ENCODE measurements around the gene CCDC78. TPM values are rescaled to one million over a fixed set of nuclear protein-coding genes. Genes with fewer than 3 reads are reported as not detected.

CCDC78 gene
- 1.2 TPM in 1 of 2 replicates, not detected in the other for total RNA-seq

DNA sequence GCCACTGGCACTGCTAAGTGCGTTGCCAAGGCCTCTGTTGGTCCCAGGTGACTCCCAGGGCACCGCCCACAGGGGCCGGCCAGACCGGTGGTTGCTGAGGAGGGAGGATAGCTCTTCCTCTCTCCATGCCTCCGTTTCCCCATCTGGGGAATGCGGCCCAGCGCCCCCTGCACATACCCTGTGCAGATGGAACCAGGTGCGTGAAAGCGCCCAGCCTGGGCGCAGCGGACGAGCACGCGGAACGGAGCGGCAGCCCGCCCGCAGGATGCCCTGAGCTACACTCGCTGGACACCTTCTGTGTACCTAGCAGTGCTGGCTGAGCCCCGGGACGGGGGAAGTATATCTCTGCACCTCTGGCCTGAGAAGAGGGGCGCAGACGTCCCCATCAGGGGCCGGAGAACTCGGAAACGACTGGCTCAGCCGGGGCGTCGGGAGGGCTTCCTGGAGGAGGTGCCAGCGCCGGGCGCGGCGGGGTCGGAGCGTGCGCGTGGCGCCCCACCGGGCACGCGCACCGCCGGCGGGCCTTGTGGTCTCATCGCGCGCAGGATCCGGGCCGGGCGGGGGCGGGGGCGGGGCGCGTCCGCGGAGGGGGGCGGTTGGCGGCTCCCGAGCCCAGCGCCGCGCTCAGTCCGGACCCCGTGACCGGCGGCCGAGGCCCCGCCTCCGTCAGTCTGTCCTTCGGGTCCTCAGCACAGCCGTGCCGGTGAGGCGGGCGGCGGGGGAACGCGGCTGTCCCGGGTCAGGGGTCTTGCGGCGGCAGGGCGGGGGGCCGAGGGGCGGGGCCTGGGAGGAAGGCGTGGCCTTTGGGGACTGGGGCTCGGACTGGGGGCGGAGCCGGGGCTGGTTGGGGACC lies at the start of gene CCDC78, which contains the start of gene HAGHL:
CCDC78 (minus strand) TSS at position 6 of the 853 bp plus-strand sequence. CDS start 76 bp downstream, outside the sequence.
HAGHL (plus strand) TSS at position 669 of the 853 bp plus-strand sequence. CDS start 404 bp downstream, outside the sequence.

DNA sequence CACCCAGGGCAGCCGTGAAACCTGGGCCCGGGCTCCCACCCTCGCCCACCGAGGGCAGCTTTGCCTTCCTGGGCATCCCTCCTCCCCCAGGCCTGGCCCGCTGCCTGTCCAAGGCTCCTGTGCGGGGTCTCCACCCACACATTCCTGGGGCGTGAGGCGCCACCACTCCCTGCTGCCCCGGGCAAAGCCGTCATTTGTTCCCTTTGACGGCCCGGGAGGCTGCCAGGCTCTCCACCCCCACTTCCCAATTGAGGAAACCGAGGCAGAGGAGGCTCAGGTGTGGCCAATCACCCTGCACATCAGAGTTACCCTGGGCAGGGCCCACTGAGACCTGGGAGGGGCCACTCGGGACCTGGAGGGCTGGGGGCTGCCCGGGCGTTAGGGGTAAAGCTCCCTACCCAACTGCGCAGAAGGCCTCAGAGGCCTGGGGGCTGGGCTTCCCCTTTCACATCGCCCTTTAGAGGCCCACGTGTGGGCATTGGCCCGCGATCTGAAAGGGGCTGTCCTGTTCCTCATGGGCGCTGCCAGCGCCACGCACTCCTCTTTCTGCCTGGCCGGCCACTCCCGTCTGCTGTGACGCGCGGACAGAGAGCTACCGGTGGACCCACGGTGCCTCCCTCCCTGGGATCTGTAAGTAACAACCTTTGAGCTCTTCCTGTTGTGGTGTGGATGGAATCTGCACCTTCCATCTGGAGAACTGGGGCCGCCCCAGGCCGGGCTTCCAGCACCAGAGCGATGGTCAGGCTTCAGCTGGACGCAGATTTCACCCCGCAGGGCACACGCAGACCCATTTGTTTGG lies 34.5 kb upstream of the CCDC78 start, which contains the start of gene MSLN:
MSLN (plus strand) TSS at position 190 of the 799 bp plus-strand sequence. CDS start 1,947 bp downstream, outside the sequence.

DNA sequence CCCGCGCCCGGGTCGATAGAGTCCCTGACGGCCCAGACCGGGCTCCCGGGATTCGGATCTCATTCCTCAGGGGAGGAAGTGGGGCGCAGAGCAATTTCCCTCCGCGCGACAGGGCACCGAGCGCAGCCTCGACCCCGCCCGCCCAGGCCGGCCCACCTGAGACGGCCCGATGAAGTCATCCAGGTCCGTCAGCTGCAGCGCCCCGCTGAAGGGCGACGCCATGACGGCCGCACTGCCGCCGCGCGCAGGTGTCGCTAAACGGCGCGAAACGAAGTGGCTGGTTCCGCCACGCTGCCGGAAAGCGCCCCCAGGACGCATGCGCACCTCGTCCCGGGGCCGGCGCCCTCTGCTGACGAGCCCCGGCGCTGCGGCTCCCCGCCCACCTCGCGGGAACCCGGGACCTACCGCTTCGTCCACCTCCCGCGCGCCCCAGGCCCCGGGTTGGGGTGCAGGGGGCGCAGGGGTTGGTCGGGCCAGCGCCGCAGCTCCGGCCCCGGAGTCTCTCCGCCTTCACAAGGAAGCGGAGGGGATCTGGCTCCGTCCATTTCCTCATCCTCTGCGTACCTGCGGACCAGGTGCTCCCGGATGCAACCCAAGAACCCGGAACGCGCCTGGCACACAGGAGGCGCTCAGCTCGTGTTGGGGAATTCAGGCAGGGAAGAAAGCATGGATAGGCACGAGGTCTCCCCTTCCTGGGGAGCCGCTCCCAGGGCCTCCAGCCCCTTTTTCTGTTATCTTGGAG lies 14.7 kb upstream of the CCDC78 start, which contains the start of gene CIAO3:
CIAO3 (minus strand) TSS at position 234 of the 742 bp plus-strand sequence; CDS start at position 222, 12 bp downstream.

DNA sequence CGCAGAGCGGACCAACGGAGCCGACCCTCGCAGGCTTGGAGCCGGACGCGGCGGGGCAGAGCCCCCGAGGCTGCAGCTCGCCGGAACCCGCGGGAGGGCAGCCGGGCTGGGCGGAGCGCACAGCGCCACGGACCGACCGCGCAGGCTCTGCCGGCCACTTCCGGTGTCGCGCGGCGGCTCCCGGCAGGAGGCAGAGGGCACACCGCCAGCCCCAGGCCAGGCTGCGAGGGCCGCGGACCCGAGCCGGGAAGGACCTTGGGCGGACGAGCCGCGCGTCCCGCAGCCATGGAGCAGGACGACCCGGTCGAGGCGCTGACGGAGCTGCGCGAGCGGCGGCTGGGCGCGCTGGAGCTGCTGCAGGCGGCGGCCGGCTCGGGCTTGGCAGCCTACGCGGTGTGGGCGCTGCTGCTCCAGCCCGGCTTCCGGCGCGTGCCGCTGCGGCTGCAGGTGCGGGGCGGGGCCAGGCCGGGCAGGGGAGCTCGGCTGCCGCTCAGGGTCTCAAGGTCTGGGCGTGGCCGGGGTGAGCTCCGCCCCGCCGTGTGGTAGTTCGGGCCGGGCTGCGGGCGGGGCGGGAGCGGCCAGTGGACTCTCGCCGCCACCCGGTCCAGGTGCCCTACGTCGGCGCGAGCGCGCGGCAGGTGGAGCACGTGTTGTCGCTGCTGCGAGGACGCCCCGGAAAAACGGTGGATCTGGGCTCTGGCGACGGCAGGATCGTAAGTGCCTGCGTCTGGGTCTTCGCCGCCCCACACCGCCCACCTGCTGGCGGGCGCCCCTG lies 5.1 kb downstream of the CCDC78 start, which contains the start of gene ANTKMT:
ANTKMT (plus strand) TSS at position 157 of the 775 bp plus-strand sequence; CDS start at position 286, 129 bp downstream.

DNA sequence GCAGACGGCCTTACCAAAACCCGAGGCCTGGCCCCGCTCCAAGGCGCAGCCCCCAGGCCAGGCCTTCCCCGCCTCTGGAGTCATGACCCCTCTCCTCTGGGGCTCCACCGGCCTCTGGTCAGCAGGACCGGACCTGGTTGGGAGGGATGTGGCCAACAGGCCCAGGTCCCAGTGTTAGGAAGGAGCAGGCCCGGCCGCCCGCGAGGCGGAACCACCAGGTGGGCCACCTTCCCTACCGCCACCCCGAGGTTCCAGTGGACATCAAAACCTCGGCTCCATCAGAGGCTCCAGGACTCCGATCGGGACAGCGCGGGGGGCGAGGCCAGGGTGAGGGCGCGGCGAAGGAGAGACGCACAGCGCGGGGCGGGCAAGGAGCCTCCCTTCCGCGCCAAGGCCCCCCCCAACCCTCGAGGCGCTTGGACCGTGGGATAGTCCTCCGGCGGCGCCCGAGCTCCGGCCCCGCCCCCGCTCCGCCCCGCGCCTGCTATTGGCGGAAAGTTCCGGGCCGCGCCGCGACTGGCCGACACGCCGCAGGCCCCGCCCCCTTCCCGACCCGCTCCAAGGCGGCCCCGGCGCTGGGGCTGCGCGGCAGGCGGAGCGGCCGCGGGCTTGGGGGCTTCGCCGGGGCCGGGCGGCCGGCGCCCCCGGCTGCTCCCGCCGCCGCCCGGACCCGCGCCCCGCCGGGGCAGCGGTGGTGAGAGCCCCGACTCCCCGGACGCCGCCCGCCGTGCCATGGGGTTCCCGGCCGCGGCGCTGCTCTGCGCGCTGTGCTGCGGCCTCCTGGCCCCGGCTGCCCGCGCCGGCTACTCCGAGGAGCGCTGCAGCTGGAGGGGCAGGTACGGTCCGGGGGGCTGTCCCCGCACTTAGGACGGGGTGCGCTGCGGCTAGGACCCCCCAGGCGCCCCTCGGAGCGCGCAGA lies 11.4 kb downstream of the CCDC78 start, which contains the start of gene METRN:
METRN (plus strand) TSS at position 561 of the 919 bp plus-strand sequence; CDS start at position 733, 172 bp downstream.

DNA sequence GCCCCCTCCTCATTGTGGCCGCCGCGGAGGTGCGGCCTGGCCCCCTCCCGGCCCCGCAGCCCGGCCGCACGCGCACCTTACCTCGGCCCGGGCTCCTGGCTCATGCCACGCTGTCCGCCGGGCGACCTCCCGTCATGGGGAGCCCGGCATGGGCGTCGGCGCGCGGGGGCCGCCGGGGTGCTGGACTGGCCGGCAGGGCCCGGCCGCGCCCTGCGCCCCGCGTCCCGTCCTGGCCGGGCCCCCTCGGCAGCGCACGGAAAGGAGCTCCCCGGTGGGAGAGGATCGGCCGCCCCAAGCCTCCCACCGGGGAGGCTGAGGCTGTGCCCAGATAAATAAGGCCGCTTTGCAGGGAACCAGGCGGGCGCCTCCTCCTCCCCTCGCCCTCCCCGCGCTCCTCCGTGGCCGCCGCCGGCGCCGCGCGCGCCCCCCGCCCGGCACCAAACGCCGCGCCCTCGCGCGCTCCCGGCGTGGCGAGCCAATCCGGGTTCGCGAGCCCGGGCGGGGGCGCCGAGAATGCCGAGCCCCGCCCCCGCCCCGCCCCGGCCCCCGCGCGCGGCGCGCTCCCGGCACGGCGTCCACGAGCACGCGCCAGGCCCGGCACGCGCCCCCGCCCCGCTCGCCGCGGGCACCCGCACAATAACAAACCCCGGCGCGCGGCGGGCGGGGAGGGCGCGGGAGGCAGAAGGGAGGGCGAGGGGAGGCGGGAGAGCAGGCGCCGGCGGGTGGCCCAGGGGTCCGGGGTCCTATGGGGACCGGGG lies 20.6 kb downstream of the CCDC78 start, which contains the start of gene FBXL16:
FBXL16 (minus strand) TSS at position 371 of the 758 bp plus-strand sequence. CDS start 8,396 bp downstream, outside the sequence.

DNA sequence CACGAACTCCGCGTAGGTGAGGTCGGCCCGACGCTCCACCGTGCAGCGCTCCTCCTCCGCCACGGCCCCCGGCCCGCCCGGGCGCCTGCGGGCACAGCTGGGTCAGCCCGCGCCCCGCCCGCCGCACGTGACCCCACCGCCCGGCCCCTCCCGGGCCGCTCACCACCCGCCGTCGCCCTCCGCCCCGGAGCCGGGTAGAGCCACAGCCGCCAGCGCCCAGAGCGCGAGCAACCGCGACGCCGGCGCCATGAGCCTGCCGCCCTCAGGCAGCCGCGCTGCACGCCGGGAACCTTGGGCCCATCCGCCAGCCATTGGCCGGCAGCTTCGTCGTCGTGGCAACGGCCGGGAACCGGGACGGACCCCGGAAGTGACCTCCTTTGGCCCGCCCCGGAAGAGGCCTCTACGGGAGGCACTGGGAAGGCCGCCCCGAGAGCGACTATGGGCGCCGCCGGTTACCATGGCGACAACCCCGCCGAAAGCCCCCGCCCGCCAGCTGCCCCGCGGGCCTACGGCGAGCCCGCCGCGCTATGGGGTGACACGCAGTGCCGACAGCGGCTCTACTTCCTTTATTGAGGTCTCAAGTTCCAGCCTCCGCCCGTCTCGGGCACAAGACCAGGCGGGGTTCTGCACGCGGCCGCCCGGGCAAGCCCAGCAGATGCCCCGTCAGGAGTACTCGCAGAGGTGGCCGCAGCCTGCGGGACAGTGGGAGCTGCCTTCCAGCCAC lies 42.0 kb downstream of the CCDC78 start, which contains the start of gene JMJD8:
JMJD8 (minus strand) TSS at position 264 of the 724 bp plus-strand sequence; CDS start at position 249, 15 bp downstream.

DNA sequence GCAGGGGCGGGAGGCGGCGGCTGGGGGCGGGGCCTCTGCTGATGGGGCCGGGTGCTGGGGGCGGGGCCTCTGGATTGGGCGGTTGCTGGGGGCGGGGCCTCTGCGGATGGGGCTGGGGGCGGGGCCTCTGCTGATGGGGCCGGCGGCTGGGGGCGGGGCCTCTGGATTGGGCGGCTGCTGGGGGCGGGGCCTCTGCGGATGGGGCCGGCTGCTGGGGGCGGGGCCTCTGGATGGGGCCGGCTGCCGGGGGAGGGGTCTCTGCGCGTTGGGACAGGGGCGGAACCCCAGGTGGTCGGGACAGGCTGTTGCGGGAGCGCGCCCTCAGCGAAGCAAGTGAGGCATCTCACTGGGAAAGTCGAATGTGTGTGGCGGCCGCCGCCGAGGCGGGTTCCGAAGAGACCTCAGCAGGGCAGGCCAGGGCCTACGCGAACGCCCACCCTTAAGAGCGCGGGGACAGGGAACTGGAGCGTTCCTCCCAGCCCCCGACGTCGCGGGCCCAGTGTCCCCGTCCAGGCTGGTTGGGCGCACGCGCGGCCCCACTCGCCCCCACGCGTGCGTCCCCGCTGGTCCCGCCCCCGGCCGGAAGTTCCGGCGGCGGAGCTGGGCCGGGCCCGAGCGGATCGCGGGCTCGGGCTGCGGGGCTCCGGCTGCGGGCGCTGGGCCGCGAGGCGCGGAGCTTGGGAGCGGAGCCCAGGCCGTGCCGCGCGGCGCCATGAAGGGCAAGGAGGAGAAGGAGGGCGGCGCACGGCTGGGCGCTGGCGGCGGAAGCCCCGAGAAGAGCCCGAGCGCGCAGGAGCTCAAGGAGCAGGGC lies 46.2 kb downstream of the CCDC78 start, which contains the start of gene STUB1:
STUB1 (plus strand) TSS at position 597 of the 811 bp plus-strand sequence; CDS start at position 713, 116 bp downstream.

DNA sequence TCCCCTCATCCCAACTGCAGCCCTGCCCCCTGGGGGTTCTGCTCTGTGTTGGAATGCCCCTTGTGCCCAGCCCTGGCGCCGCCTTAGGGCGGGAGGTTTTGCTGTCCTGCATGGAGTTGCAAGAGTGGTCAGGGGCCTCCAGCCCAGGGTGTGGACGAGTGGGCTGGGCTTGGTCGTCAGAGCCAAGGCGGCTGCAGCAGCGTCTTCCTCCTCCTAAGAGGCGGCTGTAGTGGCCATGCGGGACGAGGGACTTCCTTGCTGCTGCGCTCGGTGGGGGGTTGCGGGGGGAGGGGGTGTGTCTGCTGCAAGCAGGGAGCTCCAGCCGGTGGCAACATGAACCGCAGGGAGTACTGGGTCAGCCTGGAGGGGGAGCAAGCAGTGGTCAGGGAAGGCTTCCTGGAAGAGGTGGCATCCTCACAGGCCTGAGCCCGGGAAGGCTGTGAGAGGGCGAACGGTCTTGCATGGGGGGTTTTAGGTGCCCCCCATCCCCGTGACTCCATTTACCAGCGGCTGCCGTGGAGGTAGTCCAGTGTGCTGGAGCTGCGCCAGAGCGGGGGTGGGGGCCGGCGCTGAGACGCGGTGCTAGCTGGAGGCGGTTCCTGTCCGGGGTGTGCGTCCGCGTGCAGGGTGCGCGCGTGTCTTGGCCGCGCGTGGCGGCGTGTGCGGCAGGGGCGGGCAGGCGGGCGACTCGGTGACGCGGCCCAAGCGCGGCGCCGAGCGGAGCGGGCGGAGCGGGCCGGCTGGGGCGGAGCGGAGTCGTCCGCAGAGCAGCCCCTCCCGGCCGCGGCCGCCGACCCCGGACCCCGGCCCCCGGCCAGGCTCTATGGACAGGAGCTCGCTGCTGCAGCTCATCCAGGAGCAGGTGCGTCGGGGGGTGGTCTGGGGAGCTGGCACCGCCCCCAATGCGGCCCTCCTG lies 51.0 kb downstream of the CCDC78 start, which contains the start of gene RHBDL1:
RHBDL1 (plus strand) TSS at position 704 of the 916 bp plus-strand sequence; CDS start at position 824, 120 bp downstream.

Other genes with a start within 250 kb of the CCDC78 start
- gene CAPN15, start 198.7 kb downstream of the CCDC78 start, total RNA-seq, result 20.6 and 36.8 TPM in 2 replicates
- not detected in 2 replicates for gene PRR35, start 166.0 kb downstream of the CCDC78 start, total RNA-seq
- 0.88 and 1.3 TPM in 2 replicates for gene NHLRC4, start 159.4 kb downstream of the CCDC78 start, total RNA-seq
- 20.7 and 26.4 TPM in 2 replicates for gene PIGQ, start 156.5 kb downstream of the CCDC78 start, total RNA-seq
- 7.4 and 11.5 TPM in 2 replicates for gene RAB40C, start 136.4 kb downstream of the CCDC78 start, total RNA-seq
- gene WFIKKN1, start 95.5 kb downstream of the CCDC78 start, total RNA-seq, result 0.19 TPM in 1 of 2 replicates, not detected in the other
- 43.6 and 69.1 TPM in 2 replicates for gene METTL26, start 90.1 kb downstream of the CCDC78 start, total RNA-seq
- gene MCRIP2, start 84.6 kb downstream of the CCDC78 start, total RNA-seq, result 12.1 and 12.6 TPM in 2 replicates
- gene WDR90, start 77.1 kb downstream of the CCDC78 start, total RNA-seq, result 5.7 and 10.0 TPM in 2 replicates
- gene RHOT2, start 58.3 kb downstream of the CCDC78 start, total RNA-seq, result 23.2 and 38.9 TPM in 2 replicates
- 0.16 and 0.50 TPM in 2 replicates for gene RHBDL1, start 50.8 kb downstream of the CCDC78 start, total RNA-seq
- 111 TPM in 2 replicates for gene STUB1, start 46.0 kb downstream of the CCDC78 start, total RNA-seq
- 23.0 and 31.2 TPM in 2 replicates for gene JMJD8, start 42.1 kb downstream of the CCDC78 start, total RNA-seq
- gene WDR24, start 36.0 kb downstream of the CCDC78 start, total RNA-seq, result 2.6 and 5.0 TPM in 2 replicates
- gene FBXL16, start 20.6 kb downstream of the CCDC78 start, total RNA-seq, result under 0.01 and 0.13 TPM in 2 replicates
- gene METRN, start 11.3 kb downstream of the CCDC78 start, total RNA-seq, result 25.3 and 31.1 TPM in 2 replicates
- 19.1 and 21.4 TPM in 2 replicates for gene ANTKMT, start 5.3 kb downstream of the CCDC78 start, total RNA-seq
- gene HAGHL, start 663 bp upstream of the CCDC78 start, total RNA-seq, result 2.9 and 8.2 TPM in 2 replicates
- gene CIAO3, start 14.6 kb upstream of the CCDC78 start, total RNA-seq, result 30.4 and 38.2 TPM in 2 replicates
- not detected in 2 replicates for gene MSLN, start 34.3 kb upstream of the CCDC78 start, total RNA-seq
- gene RPUSD1, start 61.9 kb upstream of the CCDC78 start, total RNA-seq, result 20.8 and 22.0 TPM in 2 replicates
- 13.6 and 13.8 TPM in 2 replicates for gene CHTF18, start 62.2 kb upstream of the CCDC78 start, total RNA-seq
- not detected in 2 replicates for gene GNG13, start 74.3 kb upstream of the CCDC78 start, total RNA-seq
- 5.0 and 10.8 TPM in 2 replicates for gene LMF1, start 244.5 kb upstream of the CCDC78 start, total RNA-seq

All from bladder microvascular endothelial cell (primary cell).